Measurements from ENCODE around the gene KLHL29. TPM values are rescaled to one million over a fixed set of nuclear protein-coding genes. Genes with fewer than 3 reads are reported as not detected.

KLHL29 gene
- total and polyA plus RNA-seq, 2 of the 13 experiments (the other 11 are each of a cell fraction or from before 2014, with no cell fraction given), result 0.01 TPM; not detected in 1

DNA sequence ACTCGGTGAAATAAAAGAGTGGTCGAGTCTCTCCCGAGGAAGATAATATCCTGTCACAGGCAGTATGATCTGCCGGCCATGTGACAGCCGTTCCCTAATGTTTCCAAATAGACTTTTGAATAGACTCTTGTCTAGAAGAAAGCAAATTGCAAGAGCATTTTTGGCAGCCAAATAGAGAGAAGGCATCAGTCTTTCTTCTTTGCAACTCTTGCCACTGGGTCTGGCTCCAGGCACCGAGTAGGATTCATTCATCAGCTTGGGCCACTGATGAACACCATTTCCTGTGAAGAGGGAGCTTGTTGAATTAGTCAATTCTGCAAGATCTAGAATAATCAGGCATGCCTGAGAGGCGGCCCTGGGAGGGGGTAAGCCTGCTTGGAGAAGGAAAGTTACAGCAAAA is 165.6 kb downstream of the KLHL29 start:
- Histone ChIP-seq H3K27ac (ENCODE audit: extremely low read length, insufficient read depth, low read length) (no peak overlapping the region), H3K36me3 (replicated peaks in 1 of 2; ENCODE audit: control insufficient read depth in 1 of 2, insufficient read depth in 2 of 2, low read length in 2 of 2) (no peaks in the 10 kb centered on the region), H3K4me3 (replicated peaks in 1 of 3; ENCODE audit: insufficient read depth in 1 of 3, low read depth in 2 of 3, low read length in 3 of 3) (no peak overlapping the region), H3K9me3 (ENCODE audit: low read length) (no peaks in the 10 kb centered on the region), H3K4me1 (ENCODE audit: insufficient read depth, low read length) (no peaks in the 10 kb centered on the region), H3K79me2 (ENCODE audit: insufficient read depth, low read length) (no peaks in the 10 kb centered on the region), H3K4me2 (ENCODE audit: low read depth, low read length) (no peak overlapping the region), H2AFZ (ENCODE audit: low read length) (no peak overlapping the region), H3K9ac (ENCODE audit: insufficient read depth, low read depth, low read length) (no peak overlapping the region), H4K20me1 (ENCODE audit: insufficient read depth, low read length) (no peaks in the 10 kb centered on the region), H3K27me3 (ENCODE audit: control insufficient read depth in 1 of 2, insufficient read depth in 2 of 2, low read length in 2 of 2) (peaks cover 4 to 58% of the 10 kb centered on the region in 2 experiments)
- ChIA-PET POLR2A (no interaction called here), CTCF (ENCODE audit: low intra/inter-chr PET ratio, low total read pairs) (no interaction called here)
- intact Hi-C loops (cut with micrococcal nuclease; ENCODE audit: unreplicated experiment), result no loop called here
- WGBS (ENCODE audit: low lambda C conversion rate), result 23% methylated on average over 7 of the region's 7 CpGs
- FAIRE-seq (no peak), DNase-seq (ENCODE audit: low spot score) (no peak), ATAC-seq (no peak)
- in situ Hi-C loops (cut with HindIII; ENCODE audit: extremely low pct_ligation_motif_present, low pct_unique_long_range_greater_than_20kb), result no loop called here
- no peak for TF ChIP-seq ZNF816 (CRISPR knock-in tag; IDR thresholded peaks at IDR 0.05; ENCODE audit: borderline replicate concordance)
- no peak for TF ChIP-seq NRL (CRISPR knock-in tag; IDR thresholded peaks at IDR 0.05; ENCODE audit: borderline replicate concordance)
- TF ChIP-seq CEBPB (IDR thresholded peaks at IDR 0.05; ENCODE audit: borderline replicate concordance, low read depth, low read length), result no peak
- TF ChIP-seq, protein P1, sequence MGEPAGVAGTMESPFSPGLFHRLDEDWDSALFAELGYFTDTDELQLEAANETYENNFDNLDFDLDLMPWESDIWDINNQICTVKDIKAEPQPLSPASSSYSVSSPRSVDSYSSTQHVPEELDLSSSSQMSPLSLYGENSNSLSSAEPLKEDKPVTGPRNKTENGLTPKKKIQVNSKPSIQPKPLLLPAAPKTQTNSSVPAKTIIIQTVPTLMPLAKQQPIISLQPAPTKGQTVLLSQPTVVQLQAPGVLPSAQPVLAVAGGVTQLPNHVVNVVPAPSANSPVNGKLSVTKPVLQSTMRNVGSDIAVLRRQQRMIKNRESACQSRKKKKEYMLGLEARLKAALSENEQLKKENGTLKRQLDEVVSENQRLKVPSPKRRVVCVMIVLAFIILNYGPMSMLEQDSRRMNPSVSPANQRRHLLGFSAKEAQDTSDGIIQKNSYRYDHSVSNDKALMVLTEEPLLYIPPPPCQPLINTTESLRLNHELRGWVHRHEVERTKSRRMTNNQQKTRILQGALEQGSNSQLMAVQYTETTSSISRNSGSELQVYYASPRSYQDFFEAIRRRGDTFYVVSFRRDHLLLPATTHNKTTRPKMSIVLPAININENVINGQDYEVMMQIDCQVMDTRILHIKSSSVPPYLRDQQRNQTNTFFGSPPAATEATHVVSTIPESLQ (CRISPR knock-in tag; conservative IDR thresholded peaks at IDR 0.05), result no peak
- no TSS peak for BruUV-seq (replicated peaks)

DNA sequence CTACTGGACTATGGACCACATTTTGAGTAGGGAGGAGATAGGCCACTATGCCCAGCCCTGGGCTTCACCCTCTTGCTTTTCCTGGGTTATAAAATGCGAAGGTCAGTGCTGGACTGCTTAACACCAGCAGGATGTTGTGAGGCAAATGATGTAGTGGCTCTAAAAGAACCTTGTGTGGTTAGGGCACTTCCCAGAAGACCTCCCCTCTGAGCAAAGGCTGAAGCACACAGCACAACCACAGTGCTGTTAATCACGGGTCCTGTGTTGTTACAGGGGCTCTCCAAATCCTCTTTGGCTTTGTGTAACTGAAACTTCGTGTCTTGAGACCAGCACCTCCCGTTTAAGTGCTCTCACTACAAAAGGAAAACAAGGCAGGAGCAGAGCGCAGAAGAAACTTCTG is 166.9 kb downstream of the KLHL29 start:
- DNase-seq (ENCODE audit: low spot score) (no peak), FAIRE-seq (no peak), ATAC-seq (no peak)
- H3K36me3 ChIP-seq (replicated peaks in 1 of 2; ENCODE audit: control insufficient read depth in 1 of 2, insufficient read depth in 2 of 2, low read length in 2 of 2), result no peaks in the 10 kb centered on the region
- H3K4me1 ChIP-seq (ENCODE audit: insufficient read depth, low read length), result no peaks in the 10 kb centered on the region
- H3K27ac ChIP-seq (ENCODE audit: extremely low read length, insufficient read depth, low read length), result no peak overlapping the region
- H3K4me3 ChIP-seq (replicated peaks in 1 of 3; ENCODE audit: insufficient read depth in 1 of 3, low read depth in 2 of 3, low read length in 3 of 3), result no peak overlapping the region
- no peak overlapping the region for H2AFZ ChIP-seq (ENCODE audit: low read length)
- H3K4me2 ChIP-seq (ENCODE audit: low read depth, low read length), result no peak overlapping the region
- H4K20me1 ChIP-seq (ENCODE audit: insufficient read depth, low read length), result no peaks in the 10 kb centered on the region
- H3K9ac ChIP-seq (ENCODE audit: insufficient read depth, low read depth, low read length), result no peak overlapping the region
- no peaks in the 10 kb centered on the region for H3K79me2 ChIP-seq (ENCODE audit: insufficient read depth, low read length)
- no peaks in the 10 kb centered on the region for H3K9me3 ChIP-seq (ENCODE audit: low read length)
- POLR2A ChIA-PET, result no interaction called here
- CTCF ChIA-PET (ENCODE audit: low intra/inter-chr PET ratio, low total read pairs), result no interaction called here
- 25% methylated on average over 4 of the region's 5 CpGs for WGBS (ENCODE audit: low lambda C conversion rate)
- in situ Hi-C loops (cut with HindIII; ENCODE audit: extremely low pct_ligation_motif_present, low pct_unique_long_range_greater_than_20kb), result no loop called here
- intact Hi-C loops (cut with micrococcal nuclease; ENCODE audit: unreplicated experiment), result no loop called here
- no TSS peak for BruUV-seq (replicated peaks)
- H3K27me3 ChIP-seq (ENCODE audit: control insufficient read depth in 1 of 2, insufficient read depth in 2 of 2, low read length in 2 of 2), result peaks cover 5 to 52% of the 10 kb centered on the region in 2 experiments
- TF ChIP-seq SP4 (CRISPR knock-in tag; IDR thresholded peaks at IDR 0.05), result no peak
- TF ChIP-seq, protein P2, sequence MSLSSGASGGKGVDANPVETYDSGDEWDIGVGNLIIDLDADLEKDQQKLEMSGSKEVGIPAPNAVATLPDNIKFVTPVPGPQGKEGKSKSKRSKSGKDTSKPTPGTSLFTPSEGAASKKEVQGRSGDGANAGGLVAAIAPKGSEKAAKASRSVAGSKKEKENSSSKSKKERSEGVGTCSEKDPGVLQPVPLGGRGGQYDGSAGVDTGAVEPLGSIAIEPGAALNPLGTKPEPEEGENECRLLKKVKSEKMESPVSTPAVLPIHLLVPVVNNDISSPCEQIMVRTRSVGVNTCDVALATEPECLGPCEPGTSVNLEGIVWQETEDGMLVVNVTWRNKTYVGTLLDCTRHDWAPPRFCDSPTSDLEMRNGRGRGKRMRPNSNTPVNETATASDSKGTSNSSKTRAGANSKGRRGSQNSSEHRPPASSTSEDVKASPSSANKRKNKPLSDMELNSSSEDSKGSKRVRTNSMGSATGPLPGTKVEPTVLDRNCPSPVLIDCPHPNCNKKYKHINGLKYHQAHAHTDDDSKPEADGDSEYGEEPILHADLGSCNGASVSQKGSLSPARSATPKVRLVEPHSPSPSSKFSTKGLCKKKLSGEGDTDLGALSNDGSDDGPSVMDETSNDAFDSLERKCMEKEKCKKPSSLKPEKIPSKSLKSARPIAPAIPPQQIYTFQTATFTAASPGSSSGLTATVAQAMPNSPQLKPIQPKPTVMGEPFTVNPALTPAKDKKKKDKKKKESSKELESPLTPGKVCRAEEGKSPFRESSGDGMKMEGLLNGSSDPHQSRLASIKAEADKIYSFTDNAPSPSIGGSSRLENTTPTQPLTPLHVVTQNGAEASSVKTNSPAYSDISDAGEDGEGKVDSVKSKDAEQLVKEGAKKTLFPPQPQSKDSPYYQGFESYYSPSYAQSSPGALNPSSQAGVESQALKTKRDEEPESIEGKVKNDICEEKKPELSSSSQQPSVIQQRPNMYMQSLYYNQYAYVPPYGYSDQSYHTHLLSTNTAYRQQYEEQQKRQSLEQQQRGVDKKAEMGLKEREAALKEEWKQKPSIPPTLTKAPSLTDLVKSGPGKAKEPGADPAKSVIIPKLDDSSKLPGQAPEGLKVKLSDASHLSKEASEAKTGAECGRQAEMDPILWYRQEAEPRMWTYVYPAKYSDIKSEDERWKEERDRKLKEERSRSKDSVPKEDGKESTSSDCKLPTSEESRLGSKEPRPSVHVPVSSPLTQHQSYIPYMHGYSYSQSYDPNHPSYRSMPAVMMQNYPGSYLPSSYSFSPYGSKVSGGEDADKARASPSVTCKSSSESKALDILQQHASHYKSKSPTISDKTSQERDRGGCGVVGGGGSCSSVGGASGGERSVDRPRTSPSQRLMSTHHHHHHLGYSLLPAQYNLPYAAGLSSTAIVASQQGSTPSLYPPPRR (CRISPR knock-in tag; IDR thresholded peaks at IDR 0.05; ENCODE audit: borderline replicate concordance), result no peak
- no peak for TF ChIP-seq ZNF577 (CRISPR knock-in tag; IDR thresholded peaks at IDR 0.05; ENCODE audit: borderline replicate concordance, low read depth)
- no peak for TF ChIP-seq GATAD2A (CRISPR knock-in tag; IDR thresholded peaks at IDR 0.05)
- TF ChIP-seq ATF7-NPFF (CRISPR knock-in tag; IDR thresholded peaks at IDR 0.05; ENCODE audit: low read depth), result no peak
- TF ChIP-seq ZNF839 (CRISPR knock-in tag; IDR thresholded peaks at IDR 0.05; ENCODE audit: borderline replicate concordance), result no peak
- no peak for TF ChIP-seq SOX6 (IDR thresholded peaks at IDR 0.05)
- no peak for TF ChIP-seq SOX6 (CRISPR knock-in tag; IDR thresholded peaks at IDR 0.05)
- no peak for TF ChIP-seq RFX3 (CRISPR knock-in tag; IDR thresholded peaks at IDR 0.05)

All from HepG2 (cell line).